Adrenal gland (tissue), 5 donors: ENCODE measurements around the gene FAM53B.

Experiments used
- POLR2A ChIP-seq, 2 donors: fragments of 450-650 bp; IDR thresholded peaks; one replicate each; pipeline ENCODE4 v1.6.1; 2017; ENCODE audit warnings: antibody characterized with exemption in 2 of 2, mild to moderate bottlenecking in 2 of 2, moderate library complexity in 1 of 2
- TF ChIP-seq, protein P1 (sequence below), 6 experiments: fragments of 450-650 bp in 4 of 6; fragments of 200-600 bp in 2 of 6; sonication (generic) in 1 of 6; IDR thresholded peaks; 1 replicate in 5 of 6; 2 replicates in 1 of 6; pipeline versions ENCODE4 v1.5.1 to v1.8.0; 2016 to 2021; ENCODE audit warnings: antibody characterized with exemption in 6 of 6, mild to moderate bottlenecking in 2 of 6, moderate library complexity in 1 of 6
- donor health status: DM: no; HTN: no; CAD: no.

DNA sequence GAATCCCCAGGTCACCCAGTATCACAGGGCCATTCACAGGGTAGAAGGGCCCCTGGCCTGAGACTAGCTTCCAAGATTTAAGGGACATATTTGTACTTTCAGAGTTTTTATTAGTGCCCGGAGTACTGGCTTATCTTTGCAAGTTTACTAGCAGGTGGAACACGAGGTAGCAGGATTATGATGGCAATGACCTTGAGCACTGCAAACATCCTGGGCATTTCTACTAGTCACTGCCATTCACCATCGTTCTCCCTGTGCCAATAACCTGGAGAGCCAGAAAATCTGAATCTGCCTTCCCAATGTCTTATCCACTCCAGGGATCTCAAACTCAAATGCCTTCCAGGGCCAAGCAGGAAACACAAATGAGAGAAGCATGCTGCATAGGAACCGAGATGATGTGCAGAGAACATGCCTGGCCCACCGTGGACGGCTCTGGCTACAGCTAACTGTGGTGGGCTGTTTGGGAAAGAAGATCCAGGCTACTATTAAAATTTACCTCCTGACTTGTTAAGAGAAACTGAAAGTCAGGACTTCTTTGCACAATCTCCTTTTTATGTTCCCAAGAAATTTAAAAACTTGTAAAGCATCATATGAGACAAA is 16.7 kb downstream of the FAM53B start:
- TF ChIP-seq, protein P1, sequence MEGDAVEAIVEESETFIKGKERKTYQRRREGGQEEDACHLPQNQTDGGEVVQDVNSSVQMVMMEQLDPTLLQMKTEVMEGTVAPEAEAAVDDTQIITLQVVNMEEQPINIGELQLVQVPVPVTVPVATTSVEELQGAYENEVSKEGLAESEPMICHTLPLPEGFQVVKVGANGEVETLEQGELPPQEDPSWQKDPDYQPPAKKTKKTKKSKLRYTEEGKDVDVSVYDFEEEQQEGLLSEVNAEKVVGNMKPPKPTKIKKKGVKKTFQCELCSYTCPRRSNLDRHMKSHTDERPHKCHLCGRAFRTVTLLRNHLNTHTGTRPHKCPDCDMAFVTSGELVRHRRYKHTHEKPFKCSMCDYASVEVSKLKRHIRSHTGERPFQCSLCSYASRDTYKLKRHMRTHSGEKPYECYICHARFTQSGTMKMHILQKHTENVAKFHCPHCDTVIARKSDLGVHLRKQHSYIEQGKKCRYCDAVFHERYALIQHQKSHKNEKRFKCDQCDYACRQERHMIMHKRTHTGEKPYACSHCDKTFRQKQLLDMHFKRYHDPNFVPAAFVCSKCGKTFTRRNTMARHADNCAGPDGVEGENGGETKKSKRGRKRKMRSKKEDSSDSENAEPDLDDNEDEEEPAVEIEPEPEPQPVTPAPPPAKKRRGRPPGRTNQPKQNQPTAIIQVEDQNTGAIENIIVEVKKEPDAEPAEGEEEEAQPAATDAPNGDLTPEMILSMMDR (IDR thresholded peaks at IDR 0.05), result no peak
- no peak for TF ChIP-seq POLR2A (IDR thresholded peaks at IDR 0.05)
